ENCODE measurements around the gene ZNF613.
"Not testable (repeated sequence)": the region's sequence is repeated elsewhere in the genome, so short reads cannot be mapped to it uniquely, and the experiment has no call there.

The ZNF613 gene

DNA sequence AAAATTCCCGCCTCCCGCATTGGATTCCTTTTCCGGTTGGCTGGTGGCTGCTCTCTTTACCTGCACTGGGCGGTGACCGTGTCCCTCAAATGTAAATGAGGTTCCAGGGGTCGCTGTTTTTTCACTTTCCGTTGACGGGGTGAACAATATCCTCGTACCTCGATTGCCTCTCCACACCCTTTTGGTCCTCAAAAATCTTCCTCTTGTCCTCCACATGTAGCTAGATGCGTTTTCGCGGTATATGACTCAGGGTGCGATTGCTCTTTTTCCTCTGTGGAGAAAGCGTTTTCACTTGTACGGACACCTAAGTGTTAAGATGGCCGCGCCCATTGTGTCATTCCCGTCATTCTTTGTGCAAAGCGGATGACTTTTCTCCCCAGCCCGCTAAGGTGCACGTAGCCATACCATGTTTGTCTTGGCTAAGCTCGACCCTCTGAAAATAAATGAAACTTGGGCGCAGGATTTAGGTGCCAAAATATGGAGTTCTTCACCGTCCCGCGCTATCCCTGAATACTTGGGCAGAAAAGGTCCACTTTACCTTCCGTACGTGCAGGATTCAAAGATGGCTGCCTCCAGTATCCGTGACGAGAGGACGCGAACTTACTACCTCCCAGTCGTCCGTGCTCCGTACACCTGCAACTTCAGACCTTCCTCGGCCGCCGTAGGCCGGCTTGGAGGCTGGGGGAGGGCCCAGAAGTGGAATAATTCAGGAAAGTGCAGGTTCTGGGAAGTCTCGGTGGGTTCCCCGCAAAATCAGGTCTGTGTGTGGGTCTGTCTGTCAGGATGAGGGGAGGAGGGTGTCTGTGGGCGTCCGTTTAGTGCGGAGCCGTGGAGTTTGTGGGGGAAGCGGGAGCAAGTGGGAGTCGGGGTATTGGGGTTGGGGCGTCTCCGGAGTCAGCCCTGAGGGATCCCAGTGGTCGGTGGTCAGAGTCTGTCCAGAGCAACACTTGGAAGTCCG lies at the start of gene ZNF613:
TSS of gene ZNF613 (plus strand) at position 689 of the 958 bp plus-strand sequence. CDS start 8,749 bp downstream, outside the sequence.
- peak; percentile 85 for DNase-seq (ENCODE audit: low read depth)

DNA sequence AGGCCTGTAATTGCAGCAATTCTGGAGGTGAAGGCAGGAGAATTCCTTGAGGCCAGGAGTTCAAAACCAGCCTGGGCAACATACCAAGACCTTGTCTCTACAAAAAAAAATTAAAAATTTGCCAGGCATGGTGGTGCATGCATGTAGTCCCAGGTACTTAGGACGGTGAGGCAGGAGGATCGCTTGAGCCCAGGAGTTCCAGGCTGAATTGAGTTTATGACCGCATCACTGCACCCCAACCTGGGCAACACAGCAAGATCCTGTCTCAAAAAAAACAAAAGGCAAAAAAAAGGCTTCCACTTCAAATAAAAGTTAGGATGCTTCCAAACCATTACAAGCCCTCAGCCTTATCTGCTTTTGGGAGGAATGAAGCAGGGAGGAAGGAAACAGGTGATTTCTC lies 44.8 kb upstream of the ZNF613 start:
- DNase-seq (ENCODE audit: low read depth): no peak

DNA sequence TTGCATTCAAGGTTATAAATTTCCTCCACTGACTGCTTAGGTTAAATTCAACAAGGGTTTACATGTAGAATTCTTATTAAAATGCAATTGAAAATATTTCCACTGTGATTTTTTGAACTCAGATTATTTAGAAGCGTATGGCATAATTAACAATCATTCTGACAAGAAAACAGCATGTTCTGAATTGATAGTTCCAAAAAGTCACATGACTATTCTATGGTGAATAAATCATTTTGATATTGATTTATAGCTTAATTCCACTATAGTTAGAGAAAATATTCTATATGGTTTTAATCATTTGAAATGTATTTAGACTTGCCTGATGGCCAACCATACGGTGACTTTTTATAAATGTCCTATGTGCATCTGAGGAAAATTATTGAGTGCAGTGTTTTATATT lies 42.6 kb upstream of the ZNF613 start:
- DNase-seq (ENCODE audit: low read depth): no peak

DNA sequence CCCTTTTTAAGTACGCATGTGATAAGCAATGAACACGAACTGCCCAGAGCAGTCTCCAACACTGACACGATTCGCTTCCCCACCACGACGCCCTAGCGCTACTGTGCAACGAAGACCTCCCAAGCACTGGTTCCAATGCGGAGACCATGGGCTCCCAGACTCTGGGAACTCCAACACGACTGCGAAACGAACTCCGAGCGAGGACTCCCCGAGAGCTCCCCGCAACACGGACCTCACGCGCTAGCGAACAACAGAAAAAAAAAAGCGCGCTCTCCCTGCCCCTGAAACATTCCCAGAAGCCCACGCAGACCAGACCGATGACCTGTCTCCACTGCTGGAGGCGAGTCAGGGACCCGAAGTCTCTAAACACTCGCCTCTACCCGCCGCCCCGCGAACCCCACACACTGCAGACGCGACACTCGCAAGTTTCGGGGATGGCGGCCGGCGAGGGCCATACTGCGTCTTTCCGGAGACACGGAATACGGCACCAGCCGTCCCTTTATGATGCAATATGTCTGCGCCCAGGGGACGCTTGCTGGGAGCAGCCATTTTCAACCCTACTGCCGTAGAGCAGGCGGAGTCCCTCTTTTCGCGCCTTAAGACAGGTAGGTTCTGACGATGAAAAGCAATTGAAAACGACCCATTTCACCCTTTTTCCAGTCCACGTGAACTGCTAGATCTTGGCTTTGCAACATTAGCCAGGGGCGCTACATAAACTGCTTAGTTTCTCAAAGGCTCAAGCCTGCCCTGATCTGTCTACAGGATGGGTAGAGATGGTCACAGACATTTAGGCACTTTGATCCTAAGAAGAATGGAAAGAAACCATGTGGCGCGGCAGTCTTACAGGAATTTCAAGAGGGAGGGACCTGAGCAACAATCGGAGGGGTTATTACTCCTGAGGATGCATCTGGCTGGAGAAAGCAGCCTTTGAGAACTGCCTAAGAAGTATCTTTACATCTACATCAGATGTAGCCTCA lies 39.5 kb upstream of the ZNF613 start, which contains the start of gene ZNF577:
TSS of gene ZNF577 (minus strand) at position 430 of the 977 bp plus-strand sequence. CDS start 7,569 bp downstream, outside the sequence.
- DNase-seq (ENCODE audit: low read depth): peak; percentile 93

DNA sequence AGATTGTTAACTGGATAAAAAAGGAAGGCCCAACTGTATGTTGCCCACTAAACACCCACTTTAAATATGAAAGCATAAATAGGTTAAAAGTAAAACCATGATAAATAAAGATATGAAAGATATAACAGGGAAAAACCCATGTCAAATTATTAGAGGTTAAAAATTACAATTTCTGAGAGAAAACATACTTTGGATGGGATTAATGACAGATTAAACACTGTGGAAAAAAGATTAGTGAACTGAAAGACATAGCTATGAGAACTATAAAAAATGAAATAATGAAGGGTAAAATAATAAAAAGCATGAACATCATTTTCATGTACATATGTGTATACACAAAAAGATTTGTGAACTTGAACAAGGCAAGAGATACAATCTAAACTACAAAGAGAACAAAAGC lies 37.3 kb upstream of the ZNF613 start:
- no peak for DNase-seq (ENCODE audit: low read depth)

DNA sequence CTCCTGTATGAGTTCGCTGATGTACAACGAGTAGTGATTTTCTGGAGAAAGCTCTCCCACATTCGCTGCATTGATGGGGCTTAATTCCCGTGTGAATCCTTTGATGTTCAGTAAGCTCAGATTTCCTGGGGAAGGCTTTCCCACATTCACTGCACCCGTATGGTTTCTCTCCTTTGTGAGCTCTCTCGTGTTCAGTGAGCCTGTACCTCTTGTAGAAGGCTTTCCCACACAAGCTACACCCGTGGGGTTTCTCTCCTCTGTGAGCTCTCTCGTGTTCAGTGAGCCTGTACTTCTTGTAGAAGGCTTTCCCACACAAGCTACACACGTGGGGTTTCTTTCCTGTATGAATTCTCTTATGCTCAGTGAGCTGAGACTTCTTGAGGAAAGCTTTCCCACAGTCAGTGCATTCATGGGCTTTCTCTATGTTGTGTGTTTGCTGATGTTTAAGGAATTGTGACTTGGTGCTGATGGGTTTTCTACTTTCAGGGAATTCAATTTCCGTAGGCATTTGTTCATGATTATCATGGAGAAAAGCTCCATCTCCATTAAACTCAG lies 36.0 kb upstream of the ZNF613 start:
- no peak for DNase-seq (ENCODE audit: low read depth)

DNA sequence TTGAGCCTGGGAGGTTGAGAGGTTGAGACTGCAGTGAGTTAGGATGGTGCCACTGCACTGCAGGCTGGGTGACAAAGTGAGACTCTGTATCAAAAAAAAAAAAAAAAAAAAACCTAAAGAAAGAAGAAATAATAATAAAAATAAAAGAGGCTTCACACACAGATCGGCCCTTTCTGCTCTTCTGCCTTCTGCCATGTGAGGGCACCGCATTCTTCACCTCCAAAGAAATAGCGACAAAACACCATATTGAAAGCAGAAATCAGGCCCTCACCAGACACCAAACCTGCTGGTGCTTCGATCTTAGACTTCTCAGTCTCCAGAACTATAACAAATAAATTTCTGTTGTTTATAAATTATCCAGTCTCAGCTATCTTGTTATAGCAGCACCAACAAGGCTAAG lies 25.4 kb upstream of the ZNF613 start:
- no peak for DNase-seq (ENCODE audit: low read depth)

DNA sequence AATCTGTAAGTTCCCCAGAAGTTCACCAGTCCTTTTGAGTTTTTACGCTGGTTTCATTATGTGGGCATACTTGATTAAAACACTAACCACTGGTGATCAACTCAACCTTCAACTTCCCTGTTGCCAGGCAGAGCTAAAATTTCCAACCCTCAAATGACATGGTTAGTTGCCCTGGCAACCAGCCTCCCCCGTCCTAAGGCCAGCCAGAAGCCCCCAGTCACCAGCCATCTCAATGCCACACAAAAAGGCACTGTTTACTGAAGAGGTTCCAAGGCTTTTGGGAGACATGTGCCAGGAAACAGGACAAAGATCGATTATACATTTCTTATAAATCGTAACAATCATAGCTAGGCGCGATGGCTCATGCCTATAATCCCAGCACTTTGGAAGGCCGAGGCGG lies 24.1 kb upstream of the ZNF613 start:
- DNase-seq (ENCODE audit: low read depth): no peak

DNA sequence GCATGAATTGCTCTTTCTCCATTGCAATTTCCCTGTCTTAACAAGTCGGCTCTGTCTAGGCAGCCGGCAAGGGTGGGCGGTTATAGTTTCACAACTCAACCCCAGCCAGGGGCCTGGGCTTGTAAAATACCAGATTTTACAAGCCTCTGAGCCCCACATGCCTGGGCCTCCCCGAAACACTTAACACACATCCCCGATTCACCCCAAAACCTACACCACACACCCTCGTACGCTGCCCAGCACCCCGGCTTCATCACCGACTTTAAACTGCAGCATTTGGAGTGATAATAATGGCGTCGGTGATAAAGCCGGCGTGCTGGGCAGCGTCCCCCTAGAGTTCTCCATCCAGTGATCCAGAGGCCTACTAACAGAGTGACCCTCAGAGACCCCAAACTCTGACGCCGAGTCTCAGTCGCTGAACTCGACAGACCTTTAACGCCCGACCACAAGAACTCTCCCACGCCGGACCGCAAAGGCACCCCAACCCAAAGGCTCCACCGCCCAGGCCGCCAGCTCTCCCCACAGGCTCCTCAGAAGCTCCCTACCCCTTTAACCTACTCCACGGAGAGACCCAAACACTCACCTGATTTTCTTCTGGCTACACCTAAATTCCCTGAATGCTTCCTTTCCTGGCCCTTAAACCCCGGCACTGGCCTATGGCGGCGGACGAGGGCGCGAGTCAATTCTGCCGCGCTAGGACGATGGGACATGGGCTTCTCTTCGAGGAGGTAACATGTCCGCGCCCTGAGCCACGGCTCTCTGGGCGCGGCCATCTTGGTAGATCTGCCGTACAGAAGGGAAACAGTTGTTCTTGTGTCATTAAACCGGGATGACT lies 22.7 kb upstream of the ZNF613 start, which contains the start of gene ZNF649:
TSS of gene ZNF649 (minus strand) at position 687 of the 835 bp plus-strand sequence. CDS start 4,910 bp downstream, outside the sequence.
- peak; percentile 78 for DNase-seq (ENCODE audit: low read depth)

DNA sequence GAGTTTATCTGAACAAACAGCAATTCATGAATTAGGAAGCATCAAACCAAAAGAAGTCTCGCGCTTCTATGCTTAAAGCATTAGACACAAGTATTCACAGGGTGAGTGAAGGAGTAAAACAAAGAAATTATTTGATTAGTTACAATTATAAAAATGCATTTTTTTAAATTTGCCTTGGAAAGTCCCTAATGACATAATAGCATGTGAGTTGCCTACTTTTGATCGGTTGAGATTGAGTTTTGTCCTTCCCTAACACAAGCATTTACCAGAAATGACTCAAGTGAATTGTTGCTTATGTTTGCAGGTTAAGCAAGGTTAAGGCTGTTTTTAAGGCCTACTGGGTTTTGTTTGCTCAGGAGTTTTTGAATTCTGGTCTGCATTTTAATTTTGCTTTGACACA lies 22.1 kb upstream of the ZNF613 start:
- DNase-seq (ENCODE audit: low read depth): no peak

DNA sequence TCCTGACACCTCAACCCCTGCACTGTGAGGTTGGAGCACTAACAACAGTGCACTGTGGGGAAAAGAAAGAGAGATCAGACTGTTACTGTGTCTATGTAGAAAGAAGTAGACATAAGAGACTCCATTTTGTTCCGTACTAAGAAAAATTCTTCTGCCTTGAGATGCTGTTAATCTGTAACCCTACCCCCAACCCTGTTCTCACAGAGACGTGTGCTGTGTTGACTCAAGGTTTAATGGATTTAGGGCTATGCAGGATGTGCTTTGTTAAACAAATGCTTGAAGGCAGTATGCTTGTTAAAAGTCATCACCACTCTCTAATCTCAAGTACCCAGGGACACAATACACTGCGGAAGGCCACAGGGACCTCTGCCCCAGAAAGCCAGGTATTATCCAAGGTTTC lies 21.6 kb upstream of the ZNF613 start:
- not testable (repeated sequence) for DNase-seq (ENCODE audit: low read depth)

DNA sequence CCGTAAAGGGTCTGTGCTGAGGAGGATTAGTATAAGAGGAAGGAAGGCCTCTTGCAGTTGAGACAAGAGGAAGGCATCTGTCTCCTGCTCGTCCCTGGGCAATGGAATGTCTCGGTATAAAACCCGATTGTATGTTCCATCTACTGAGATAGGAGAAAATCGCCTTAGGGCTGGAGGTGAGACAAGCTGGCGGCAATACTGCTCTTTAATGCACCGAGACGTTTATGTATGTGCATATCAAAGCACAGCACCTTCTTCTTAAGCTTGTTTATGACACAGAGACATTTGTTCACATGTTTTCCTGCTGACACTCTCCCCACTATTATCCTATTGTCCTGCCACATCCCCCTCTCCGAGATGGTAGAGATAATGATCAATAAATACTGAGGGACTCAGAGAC lies 21.2 kb upstream of the ZNF613 start:
- not testable (repeated sequence) for DNase-seq (ENCODE audit: low read depth)

DNA sequence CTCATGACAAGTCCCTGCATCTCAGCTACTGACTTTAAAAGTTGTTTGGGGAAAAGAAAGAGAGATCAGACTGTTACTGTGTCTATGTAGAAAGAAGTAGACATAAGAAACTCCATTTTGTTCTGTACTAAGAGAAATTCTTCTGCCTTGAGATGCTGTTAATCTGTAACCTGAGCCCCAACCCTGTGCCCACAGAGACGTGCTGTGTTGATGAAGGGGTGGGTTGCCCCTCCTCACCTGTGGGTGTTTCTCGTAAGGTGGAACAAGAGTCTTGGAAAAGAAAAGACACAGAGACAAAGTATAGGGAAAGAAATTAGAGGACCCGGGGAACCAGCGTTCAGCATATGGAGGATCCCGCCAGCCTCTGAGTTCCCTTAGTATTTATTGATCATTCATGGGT lies 19.3 kb upstream of the ZNF613 start:
- DNase-seq (ENCODE audit: low read depth): not testable (repeated sequence)

DNA sequence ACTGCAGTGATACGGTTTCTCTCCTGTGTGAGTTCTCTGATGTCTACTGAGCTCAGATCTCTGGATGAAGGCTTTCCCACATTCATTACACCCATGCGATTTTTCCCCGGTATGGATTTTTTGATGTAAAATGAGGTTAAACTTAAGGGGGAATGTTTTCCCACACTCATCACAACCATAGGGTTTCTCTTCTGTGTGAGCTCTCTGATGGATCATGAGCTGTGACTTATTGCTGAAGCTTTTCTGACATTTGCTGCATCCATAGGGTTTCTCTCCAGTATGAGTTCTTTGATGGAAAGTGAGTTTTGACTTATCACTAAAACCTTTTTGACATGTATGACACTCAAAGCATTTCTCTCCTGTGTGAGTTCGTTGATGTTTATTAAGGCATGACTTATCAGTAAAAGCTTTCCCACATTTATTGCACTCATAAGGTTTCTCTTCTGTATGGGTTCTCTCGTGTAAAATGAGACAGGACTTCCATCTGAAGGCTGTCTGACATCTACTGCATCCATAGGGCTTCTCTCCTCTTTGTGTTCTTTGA lies 11.9 kb upstream of the ZNF613 start:
- DNase-seq (ENCODE audit: low read depth): no peak

DNA sequence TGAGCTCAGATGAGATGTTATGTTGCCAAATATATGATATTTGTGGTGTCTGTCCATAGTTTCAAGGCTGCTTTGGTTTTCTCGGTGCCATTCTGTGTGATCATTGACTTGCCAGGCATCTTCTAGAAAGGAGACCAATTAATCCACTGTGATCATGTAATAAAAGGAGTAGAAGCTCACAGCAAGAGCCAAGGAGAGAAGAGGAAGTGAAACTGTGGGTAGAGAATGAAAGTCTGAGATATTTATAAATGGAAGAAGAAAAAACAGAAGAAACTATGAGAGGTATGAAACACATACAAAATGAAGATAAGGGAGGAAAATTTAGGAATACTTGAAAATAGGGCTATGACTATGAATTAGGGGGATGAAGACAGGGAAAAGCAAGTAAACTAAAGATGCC lies 11.1 kb upstream of the ZNF613 start:
- DNase-seq (ENCODE audit: low read depth): no peak

DNA sequence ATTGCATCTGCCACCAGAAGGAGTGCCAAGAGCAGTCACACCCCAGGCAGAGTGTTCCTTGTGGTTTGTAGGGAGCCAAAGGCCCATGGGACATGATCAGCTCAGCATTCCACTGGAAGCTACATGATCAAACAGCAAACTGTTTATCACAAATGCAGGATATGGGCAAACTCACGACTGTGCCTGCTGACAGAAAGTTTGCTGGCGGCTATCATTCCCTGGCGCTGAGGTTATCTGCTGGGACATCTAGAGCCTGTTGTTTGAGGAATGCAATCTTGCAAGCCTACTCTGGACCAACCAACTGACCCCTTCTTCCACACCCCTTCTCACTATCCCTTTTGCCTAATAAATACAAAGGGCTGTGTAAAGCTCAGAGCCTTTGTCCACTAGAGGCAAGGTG lies 7.7 kb upstream of the ZNF613 start:
- no peak for DNase-seq (ENCODE audit: low read depth)

DNA sequence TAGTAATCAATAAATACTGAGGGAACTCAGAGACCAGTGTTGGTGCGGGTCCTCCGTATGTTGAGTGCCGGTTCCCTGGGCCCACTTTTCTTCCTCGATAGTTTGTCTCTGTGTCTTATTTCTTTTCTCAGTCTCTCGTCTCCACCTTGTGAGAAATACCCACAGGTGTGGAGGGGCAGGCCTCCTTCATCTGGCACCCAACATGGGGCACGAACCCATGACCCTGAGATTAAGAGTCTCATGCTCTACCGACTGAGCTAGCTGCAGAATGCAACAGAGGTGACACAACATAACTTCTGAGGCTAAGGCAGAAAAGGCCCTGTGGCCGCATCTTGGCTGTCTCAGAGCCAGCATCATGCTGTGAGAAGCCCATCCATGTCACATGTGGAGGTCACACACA lies 5.3 kb upstream of the ZNF613 start:
- no peak for DNase-seq (ENCODE audit: low read depth)

DNA sequence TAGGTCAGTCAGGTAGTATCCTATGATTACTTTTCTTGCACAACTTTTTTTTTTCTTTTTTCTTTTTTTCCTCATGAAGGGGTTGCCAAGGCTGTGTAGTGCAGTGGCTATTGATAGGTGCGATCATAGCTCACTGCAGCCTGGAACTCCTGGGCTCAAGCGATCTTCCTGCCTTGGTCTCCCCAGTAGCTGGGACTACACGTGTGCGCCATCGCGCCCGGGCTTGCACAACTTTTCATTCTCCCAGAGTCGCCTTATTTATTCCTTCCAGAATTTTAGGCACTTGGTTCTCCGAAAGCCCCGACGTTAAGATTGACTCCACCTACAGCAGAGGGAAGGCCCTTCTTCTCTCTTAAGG lies 867 bp upstream of the ZNF613 start:
- DNase-seq (ENCODE audit: low read depth): no peak

DNA sequence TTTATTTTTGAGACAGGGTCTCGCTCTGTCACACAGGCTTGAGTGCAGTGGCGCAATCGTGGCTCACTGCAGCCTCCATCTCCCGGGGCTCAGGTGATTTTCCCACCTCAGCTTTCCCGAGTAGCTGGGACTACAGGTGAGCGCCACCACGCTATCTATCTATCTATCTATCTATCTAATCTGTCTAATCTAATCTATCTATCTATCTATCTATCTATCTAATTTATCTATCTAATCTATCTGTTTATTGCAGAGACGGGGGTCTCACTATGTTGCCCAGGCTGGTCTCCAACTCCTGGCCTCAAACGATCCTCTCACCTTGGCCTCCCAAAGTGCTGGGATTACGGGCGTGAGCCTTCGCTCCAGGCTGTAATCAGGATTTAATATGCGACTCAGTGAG lies 587 bp downstream of the ZNF613 start:
- no peak for DNase-seq (ENCODE audit: low read depth)

DNA sequence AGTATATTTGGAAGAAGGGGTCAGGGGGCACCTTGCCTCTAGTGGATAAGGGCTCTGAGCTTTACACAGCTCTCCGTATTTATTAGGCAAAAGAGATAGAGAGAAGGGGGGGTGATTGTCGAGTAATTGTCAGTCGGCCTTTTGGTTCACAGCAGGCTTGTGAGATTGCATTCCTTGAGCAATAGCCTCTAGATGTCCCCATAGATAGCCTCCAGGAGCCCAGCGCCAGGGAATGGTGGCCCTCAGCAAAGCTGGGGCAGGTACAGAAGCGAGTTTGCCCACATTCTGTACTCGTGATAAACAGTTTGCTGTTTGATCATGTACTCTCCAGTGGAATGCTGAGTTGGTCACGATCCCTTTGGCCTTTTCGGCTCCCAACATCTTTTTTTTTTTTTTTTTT lies 4.6 kb downstream of the ZNF613 start:
- no peak for DNase-seq (ENCODE audit: low read depth)

DNA sequence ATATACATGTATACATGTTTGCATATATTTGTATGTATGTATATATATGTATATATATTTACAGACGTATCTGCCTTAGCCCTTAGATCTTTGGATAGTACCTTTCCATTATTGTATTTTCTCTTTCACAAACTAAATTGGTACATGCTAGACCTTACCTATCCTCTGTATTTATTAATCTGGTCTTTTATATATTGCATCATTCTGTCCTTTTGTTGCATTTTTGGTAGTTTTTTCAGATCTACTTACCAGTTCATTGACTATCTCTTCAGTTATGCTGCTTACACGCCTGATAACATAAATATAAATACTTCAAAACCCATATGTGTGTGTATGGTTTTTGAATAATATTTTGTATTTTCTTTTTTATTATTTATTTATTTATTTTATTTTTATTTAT lies 11.7 kb downstream of the ZNF613 start:
- no peak for DNase-seq (ENCODE audit: low read depth)

Data from stromal cell of bone marrow (primary cell).